Activated CD4-positive, alpha-beta memory T cell treated with anti-CD3 and anti-CD28 coated beads, Interleukin-2, amount 10 ng/mL, durations not matched to agents 7 days and 5 days (primary cell): ENCODE measurements around the gene ARHGEF18. TPM values are rescaled to one million over a fixed set of nuclear protein-coding genes. Genes with fewer than 3 reads are reported as not detected.

ENCODE experiments used
- CTCF ChIA-PET: fragments of 350-600 bp; sonication (Branson Sonifier 250); formaldehyde crosslinking; loops from one replicate; lab custom pipeline; 2021; ENCODE audit warnings: antibody characterized with exemption, inconsistent platforms; lab: Charles Lee
- POLR2A ChIA-PET: fragments of 350-600 bp; sonication (Branson Sonifier 250); formaldehyde crosslinking; loops from one replicate; lab custom pipeline; 2021; ENCODE audit warnings: antibody characterized with exemption; lab: Charles Lee
- DNase-seq: peaks from one replicate; pipeline ENCODE4 v3.0.0-alpha.2; 2020
- H3K27ac Mint-ChIP-seq: one replicate; pipeline ENCODE4 v1.8.0; 2021; ENCODE audit warnings: mild to moderate bottlenecking, mixed read lengths
- H3K27me3 Mint-ChIP-seq: one replicate; pipeline ENCODE4 v1.8.0; 2021; ENCODE audit warnings: mixed read lengths
- H3K36me3 Mint-ChIP-seq: one replicate; pipeline ENCODE4 v1.8.0; 2021; ENCODE audit warnings: low read depth, mixed read lengths
- H3K4me1 Mint-ChIP-seq: one replicate; pipeline ENCODE4 v1.8.0; 2021; ENCODE audit warnings: mixed read lengths
- H3K4me3 Mint-ChIP-seq: one replicate; pipeline ENCODE4 v1.8.0; 2021; ENCODE audit warnings: mild to moderate bottlenecking, mixed read lengths
- H3K9me3 Mint-ChIP-seq: one replicate; pipeline ENCODE4 v1.8.0; 2021; ENCODE audit warnings: mixed read lengths
- total RNA-seq, 2 experiments: library from RNA; stranded (reverse); gene quantifications; one replicate each; pipeline ENCODE4 v1.2.3, GENCODE V29; 2021

The ARHGEF18 gene
- total RNA-seq, 2 experiments from 2014 or later = 31.9 to 36.0 TPM

GRCh38 chr19:7373862-7374261, 25.1 kb downstream of the ARHGEF18 start:
- Mint-ChIP-seq H3K4me1 (no peaks in the 10 kb centered on the region), H3K9me3 (no peaks in the 10 kb centered on the region), H3K36me3 (peaks cover 5% of the 10 kb centered on the region), H3K27ac (no peak overlapping the region), H3K27me3 (no peaks in the 10 kb centered on the region), H3K4me3 (no peak overlapping the region)
- ChIA-PET CTCF (no interaction called here), POLR2A (no interaction called here)
- no peak for DNase-seq

- H3K4me3 Mint-ChIP-seq = no peak overlapping the region
- H3K9me3 Mint-ChIP-seq = no peaks in the 10 kb centered on the region
- no peaks in the 10 kb centered on the region for H3K27me3 Mint-ChIP-seq
- no peak overlapping the region for H3K27ac Mint-ChIP-seq
- no peak for DNase-seq
- CTCF ChIA-PET = interaction anchor here (1.9 kb wide), 1 partner anchor 21 kb away, joined by 4 read pairs; no protein-coding TSS in a partner anchor
- H3K4me1 Mint-ChIP-seq = peaks cover 3% of the 10 kb centered on the region
- peaks cover 5% of the 10 kb centered on the region for H3K36me3 Mint-ChIP-seq
- POLR2A ChIA-PET = no interaction called here
Measured at GRCh38 chr19:7376151-7376852, 27.6 kb downstream of the ARHGEF18 start.

- ChIA-PET POLR2A (interaction anchor here (0.7 kb wide), 1 partner anchor 18 kb away, joined by 3 read pairs; no protein-coding TSS in a partner anchor), CTCF (interaction anchor here (1.9 kb wide), 1 partner anchor 22 kb away, joined by 4 read pairs; no protein-coding TSS in a partner anchor)
Measured at GRCh38 chr19:7377196-7377595, 28.5 kb downstream of the ARHGEF18 start.

GRCh38 chr19:7381073-7381390, 32.3 kb downstream of the ARHGEF18 start:
- ChIA-PET CTCF (interaction anchor here (1.1 to 3.7 kb wide), 3 partner anchors 14 to 30 kb away, joined by 6 to 22 read pairs (median 9); no protein-coding TSS in a partner anchor), POLR2A (interaction anchor here (1.1 kb wide), 1 partner anchor 26 kb away, joined by 3 read pairs; no protein-coding TSS in a partner anchor)
- Mint-ChIP-seq H3K36me3 (no peaks in the 10 kb centered on the region), H3K27me3 (no peaks in the 10 kb centered on the region), H3K4me1 (peaks cover 5% of the 10 kb centered on the region), H3K27ac (no peak overlapping the region), H3K9me3 (no peaks in the 10 kb centered on the region), H3K4me3 (no peak overlapping the region)
- DNase-seq = no peak

More at GRCh38 chr19:7377196-7377595, 28.5 kb downstream of the ARHGEF18 start:
- Mint-ChIP-seq H3K36me3 (peaks cover 5% of the 10 kb centered on the region), H3K27ac (no peak overlapping the region), H3K9me3 (no peaks in the 10 kb centered on the region), H3K4me1 (peaks cover 3% of the 10 kb centered on the region), H3K27me3 (no peaks in the 10 kb centered on the region), H3K4me3 (no peak overlapping the region)
- DNase-seq = no peak

- CTCF ChIA-PET = interaction anchor here (0.6 to 1.8 kb wide), 4 partner anchors 15 to 45 kb away, joined by 3 to 6 read pairs (median 4); no protein-coding TSS in a partner anchor
Measured at GRCh38 chr19:7382694-7383093, 34.0 kb downstream of the ARHGEF18 start.

GRCh38 chr19:7383284-7383683, 34.5 kb downstream of the ARHGEF18 start:
- H3K36me3 Mint-ChIP-seq = no peaks in the 10 kb centered on the region
- DNase-seq = no peak
- H3K27ac Mint-ChIP-seq = no peak overlapping the region

More at GRCh38 chr19:7382694-7383093, 34.0 kb downstream of the ARHGEF18 start:
- Mint-ChIP-seq H3K9me3 (no peaks in the 10 kb centered on the region), H3K27me3 (no peaks in the 10 kb centered on the region), H3K36me3 (no peaks in the 10 kb centered on the region), H3K4me1 (peaks cover 22% of the 10 kb centered on the region), H3K27ac (no peak overlapping the region), H3K4me3 (no peak overlapping the region)
- POLR2A ChIA-PET = interaction anchor here (1.0 kb wide), 1 partner anchor 34 kb away, joined by 3 read pairs; the partner anchor contains the start of gene ARHGEF18
- DNase-seq = no peak

GRCh38 chr19:7385062-7385461, 36.3 kb downstream of the ARHGEF18 start:
- Mint-ChIP-seq H3K4me3 (no peak overlapping the region), H3K4me1 (peaks cover 26% of the 10 kb centered on the region), H3K36me3 (no peaks in the 10 kb centered on the region), H3K27ac (no peak overlapping the region), H3K27me3 (no peaks in the 10 kb centered on the region), H3K9me3 (no peaks in the 10 kb centered on the region)
- ChIA-PET CTCF (interaction anchor here (0.6 to 2.0 kb wide), 4 partner anchors 8 to 283 kb away, joined by 3 to 4 read pairs (median 4); no protein-coding TSS in a partner anchor), POLR2A (interaction anchor here (0.7 to 0.9 kb wide), 2 partner anchors 17 to 286 kb away, joined by 3 read pairs; no protein-coding TSS in a partner anchor)
- DNase-seq = no peak

More at GRCh38 chr19:7383284-7383683, 34.5 kb downstream of the ARHGEF18 start:
- H3K27me3 Mint-ChIP-seq = no peaks in the 10 kb centered on the region
- no peaks in the 10 kb centered on the region for H3K9me3 Mint-ChIP-seq
- peaks cover 25% of the 10 kb centered on the region for H3K4me1 Mint-ChIP-seq
- POLR2A ChIA-PET = interaction anchor here (1.0 kb wide), 1 partner anchor 35 kb away, joined by 3 read pairs; the partner anchor contains the start of gene ARHGEF18
- H3K4me3 Mint-ChIP-seq = no peak overlapping the region
- CTCF ChIA-PET = interaction anchor here (0.6 to 2.0 kb wide), 4 partner anchors 10 to 45 kb away, joined by 3 to 6 read pairs (median 5); no protein-coding TSS in a partner anchor

- DNase-seq = no peak
- Mint-ChIP-seq H3K27ac (peak overlapping the region; percentile 26), H3K27me3 (no peaks in the 10 kb centered on the region), H3K9me3 (no peaks in the 10 kb centered on the region), H3K4me1 (peaks cover 23% of the 10 kb centered on the region), H3K36me3 (peaks cover under 1% of the 10 kb centered on the region), H3K4me3 (no peak overlapping the region)
- POLR2A ChIA-PET = interaction anchor here (1.5 kb wide), 1 partner anchor 10 kb away, joined by 5 read pairs; no protein-coding TSS in a partner anchor
- CTCF ChIA-PET = interaction anchor here (0.7 to 1.6 kb wide), 5 partner anchors 10 to 287 kb away, joined by 3 to 6 read pairs (median 3); no protein-coding TSS in a partner anchor
Measured at GRCh38 chr19:7386308-7386707, 37.6 kb downstream of the ARHGEF18 start.

GRCh38 chr19:7386769-7387168, 38.0 kb downstream of the ARHGEF18 start:
- POLR2A ChIA-PET = interaction anchor here (1.0 to 1.5 kb wide), 3 partner anchors 10 to 243 kb away, joined by 3 to 5 read pairs (median 3); partner anchors contain the start of genes PET100 and XAB2
- Mint-ChIP-seq H3K27ac (peak overlapping the region; percentile 72), H3K4me3 (peak overlapping the region; percentile 46), H3K36me3 (peaks cover 3% of the 10 kb centered on the region), H3K27me3 (no peaks in the 10 kb centered on the region), H3K4me1 (peaks cover 23% of the 10 kb centered on the region), H3K9me3 (no peaks in the 10 kb centered on the region)
- DNase-seq = no peak
- CTCF ChIA-PET = interaction anchor here (0.7 to 1.6 kb wide), 6 partner anchors 9 to 288 kb away, joined by 3 to 7 read pairs (median 4); no protein-coding TSS in a partner anchor

- no peak overlapping the region for H3K4me3 Mint-ChIP-seq
- no peak for DNase-seq
- ChIA-PET CTCF (no interaction called here), POLR2A (no interaction called here)
- no peaks in the 10 kb centered on the region for H3K27me3 Mint-ChIP-seq
- H3K27ac Mint-ChIP-seq = no peak overlapping the region
- peaks cover 3% of the 10 kb centered on the region for H3K36me3 Mint-ChIP-seq
- no peaks in the 10 kb centered on the region for H3K9me3 Mint-ChIP-seq
- H3K4me1 Mint-ChIP-seq = peaks cover 31% of the 10 kb centered on the region
Measured at GRCh38 chr19:7391218-7391670, 42.5 kb downstream of the ARHGEF18 start.

- H3K36me3 Mint-ChIP-seq = peaks cover 5% of the 10 kb centered on the region
- DNase-seq = no peak
- no peak overlapping the region for H3K27ac Mint-ChIP-seq
- H3K9me3 Mint-ChIP-seq = no peaks in the 10 kb centered on the region
- POLR2A ChIA-PET = no interaction called here
- H3K4me1 Mint-ChIP-seq = peaks cover 21% of the 10 kb centered on the region
- no peaks in the 10 kb centered on the region for H3K27me3 Mint-ChIP-seq
- peak overlapping the region; percentile 35 for H3K4me3 Mint-ChIP-seq
- CTCF ChIA-PET = interaction anchor here (1.2 to 1.5 kb wide), 2 partner anchors 9 to 288 kb away, joined by 3 to 4 read pairs; partner anchors contain the start of gene TRAPPC5
Measured at GRCh38 chr19:7393459-7393858, 44.7 kb downstream of the ARHGEF18 start.

GRCh38 chr19:7393939-7394730, 45.4 kb downstream of the ARHGEF18 start:
- CTCF ChIA-PET = interaction anchor here (0.7 to 1.6 kb wide), 10 partner anchors 9 to 295 kb away, joined by 3 to 8 read pairs (median 4); partner anchors contain the start of genes ARHGEF18 and TRAPPC5
- Mint-ChIP-seq H3K4me3 (peak overlapping the region; percentile 82), H3K27me3 (no peaks in the 10 kb centered on the region), H3K4me1 (peaks cover 25% of the 10 kb centered on the region), H3K36me3 (peaks cover 5% of the 10 kb centered on the region), H3K9me3 (no peaks in the 10 kb centered on the region), H3K27ac (peak overlapping the region; percentile 69)
- no peak for DNase-seq
- POLR2A ChIA-PET = interaction anchor here (0.6 to 1.5 kb wide), 3 partner anchors 17 to 129 kb away, joined by 3 to 6 read pairs (median 3); partner anchors contain the start of gene MCOLN1
